Peyer's patch (tissue), 4 donors: ENCODE results near the gene LIFR.

ENCODE experiments used
- CTCF ChIP-seq, 6 experiments: fragments of 450-650 bp in 4 of 6; fragments of 200-600 bp in 2 of 6; sonication (generic) in 1 of 6; IDR thresholded peaks; one replicate each; pipeline ENCODE4 v1.5.1; 2017 to 2019; ENCODE audit warnings: antibody characterized with exemption in 6 of 6, mild to moderate bottlenecking in 3 of 6, moderate library complexity in 1 of 6
- POLR2A ChIP-seq, 2 donors: fragments of 450-650 bp; IDR thresholded peaks; one replicate each; pipeline ENCODE4 v1.5.1; 2017; ENCODE audit warnings: antibody characterized with exemption in 2 of 2, mild to moderate bottlenecking in 2 of 2, moderate library complexity in 2 of 2

GRCh38 chr5:38533286-38534155 lies 22.9 kb downstream of the LIFR start:
- TF ChIP-seq CTCF (IDR thresholded peaks at IDR 0.05) (no peak), POLR2A (IDR thresholded peaks at IDR 0.05) (no peak)
